Esophagus muscularis mucosa (tissue), 4 donors: ENCODE measurements around the gene METAP2. TPM values are rescaled to one million over a fixed set of nuclear protein-coding genes. Genes with fewer than 3 reads are reported as not detected.

Experiments used
- DNase-seq: peaks from one replicate; pipeline ENCODE4 v3.0.0-alpha.2; 2017; ENCODE audit errors: extremely low spot score
- H3K27ac ChIP-seq, 4 donors: fragments of 200-600 bp; sonication (generic); replicated peaks in 1 of 4; 1 replicate in 3 of 4; 2 replicates in 1 of 4; pipeline ENCODE4 v1.5.1; 2016 to 2019; ENCODE audit warnings: mild to moderate bottlenecking in 1 of 4
- H3K27me3 ChIP-seq, 4 donors: fragments of 200-600 bp; sonication (generic); one replicate each; pipeline versions ENCODE4 v1.5.1 to v1.6.0; 2016 to 2019
- H3K36me3 ChIP-seq, 4 donors: fragments of 200-600 bp; sonication (generic); one replicate each; pipeline ENCODE4 v1.5.1; 2016 to 2019
- H3K4me1 ChIP-seq, 4 donors: fragments of 200-600 bp; sonication (generic); one replicate each; pipeline ENCODE4 v1.5.1; 2016 to 2019
- H3K4me3 ChIP-seq, 4 donors: fragments of 200-600 bp; sonication (generic); 1 replicate in 2 of 4; 2 replicates in 2 of 4; pipeline ENCODE4 v1.5.1; 2016 to 2019; ENCODE audit warnings: mild to moderate bottlenecking in 4 of 4, moderate library complexity in 1 of 4
- H3K9me3 ChIP-seq, 4 donors: fragments of 200-600 bp; sonication (generic); 1 replicate in 3 of 4; 2 replicates in 1 of 4; pipeline ENCODE4 v1.5.1; 2016 to 2019
- EP300 ChIP-seq: sonication (generic); formaldehyde crosslinking; IDR thresholded peaks from one replicate; pipeline ENCODE4 v1.6.1; 2017; ENCODE audit warnings: antibody characterized with exemption
- POLR2A ChIP-seq: fragments of 450-650 bp; IDR thresholded peaks from one replicate; pipeline ENCODE4 v1.6.1; 2017; ENCODE audit warnings: antibody characterized with exemption, moderate library complexity, mild to moderate bottlenecking, low read depth
- POLR2AphosphoS5 ChIP-seq, 2 donors: sonication (generic); formaldehyde crosslinking; IDR thresholded peaks; one replicate each; pipeline ENCODE4 v1.6.1; 2017; ENCODE audit warnings: antibody characterized with exemption in 2 of 2
- WGBS: methylation state at CpG from one replicate; pipeline ENCODE4 v1.1.5; 2018; 5-methylcytosine and 5-hydroxymethylcytosine counted together
- intact Hi-C: fragments of 100-400 bp; cut with DNase I; formaldehyde crosslinking; loops from one replicate; pipeline ENCODE4 v1.15.1; 2023
- total RNA-seq, 4 donors: library from RNA; depleted of rRNA; stranded (reverse); fragments of >200 nt; gene quantifications; one replicate each; pipeline versions ENCODE4 v1.1.0 to v1.2.1, GENCODE V29; 2016
- TF ChIP-seq, protein P1 (sequence below), 3 experiments: fragments of 200-600 bp in 2 of 3; fragments of 450-650 bp in 1 of 3; sonication (generic) in 2 of 3; IDR thresholded peaks; one replicate each; pipeline ENCODE4 v1.5.1; 2017 to 2019; ENCODE audit warnings: antibody characterized with exemption in 3 of 3, mild to moderate bottlenecking in 2 of 3, moderate library complexity in 1 of 3

The METAP2 gene
- total RNA-seq, 4 donors from 2014 or later = 52.6 to 76.2 (median 69.7) TPM

GRCh38 chr12:95547522-95548055, 73.6 kb downstream of the METAP2 start:
- Histone ChIP-seq H3K9me3 (peaks cover 0 to 3% (median 0%) of the 10 kb centered on the region in 4 donors), H3K27ac (peak overlapping the region; percentile 84 to 93 (median 88)), H3K36me3 (peaks cover 0 to 3% (median 0%) of the 10 kb centered on the region in 4 donors), H3K4me1 (peaks cover 0 to 20% (median 9%) of the 10 kb centered on the region in 4 donors), H3K27me3 (no peaks in the 10 kb centered on the region), H3K4me3 (peak overlapping the region; percentile 77 to 99 (median 94))
- WGBS = 42% methylated on average over 9 of the region's 9 CpGs
- intact Hi-C loops = no loop called here
- TF ChIP-seq POLR2A (no peak), POLR2AphosphoS5 (IDR thresholded peaks at IDR 0.05) (no peak)
- no peak for DNase-seq

DNA sequence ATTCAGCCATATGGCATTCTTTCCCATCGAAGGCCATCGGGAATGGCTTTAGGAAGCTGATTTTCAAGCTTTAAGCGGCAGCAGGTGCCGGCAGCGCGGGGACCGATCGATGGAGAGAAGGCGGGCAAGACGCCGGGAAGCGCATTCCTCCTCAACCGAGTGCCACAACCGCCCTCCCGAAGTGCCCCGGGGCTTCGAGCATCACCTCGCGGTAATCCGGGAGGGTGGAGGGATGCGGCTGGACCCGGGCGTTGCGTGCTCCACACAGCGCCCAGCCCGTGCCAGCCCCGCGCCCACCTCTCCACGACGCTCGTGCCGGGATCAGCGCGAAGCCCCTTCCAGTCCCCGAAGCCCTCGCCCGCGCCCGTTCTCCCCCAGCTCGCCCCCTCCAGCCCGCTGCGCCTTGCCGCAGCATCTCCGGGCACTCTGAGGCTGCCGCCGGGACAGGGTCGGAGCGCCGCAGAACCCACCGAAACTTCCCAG, 74.1 kb downstream of the METAP2 start:
- TF ChIP-seq, protein P1, sequence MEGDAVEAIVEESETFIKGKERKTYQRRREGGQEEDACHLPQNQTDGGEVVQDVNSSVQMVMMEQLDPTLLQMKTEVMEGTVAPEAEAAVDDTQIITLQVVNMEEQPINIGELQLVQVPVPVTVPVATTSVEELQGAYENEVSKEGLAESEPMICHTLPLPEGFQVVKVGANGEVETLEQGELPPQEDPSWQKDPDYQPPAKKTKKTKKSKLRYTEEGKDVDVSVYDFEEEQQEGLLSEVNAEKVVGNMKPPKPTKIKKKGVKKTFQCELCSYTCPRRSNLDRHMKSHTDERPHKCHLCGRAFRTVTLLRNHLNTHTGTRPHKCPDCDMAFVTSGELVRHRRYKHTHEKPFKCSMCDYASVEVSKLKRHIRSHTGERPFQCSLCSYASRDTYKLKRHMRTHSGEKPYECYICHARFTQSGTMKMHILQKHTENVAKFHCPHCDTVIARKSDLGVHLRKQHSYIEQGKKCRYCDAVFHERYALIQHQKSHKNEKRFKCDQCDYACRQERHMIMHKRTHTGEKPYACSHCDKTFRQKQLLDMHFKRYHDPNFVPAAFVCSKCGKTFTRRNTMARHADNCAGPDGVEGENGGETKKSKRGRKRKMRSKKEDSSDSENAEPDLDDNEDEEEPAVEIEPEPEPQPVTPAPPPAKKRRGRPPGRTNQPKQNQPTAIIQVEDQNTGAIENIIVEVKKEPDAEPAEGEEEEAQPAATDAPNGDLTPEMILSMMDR (IDR thresholded peaks at IDR 0.05) = no peak
- TF ChIP-seq EP300 (no peak), POLR2AphosphoS5 (IDR thresholded peaks at IDR 0.05) (no peak)
- Histone ChIP-seq H3K4me3 (peak overlapping the region; percentile 77 to 99 (median 94)), H3K4me1 (peaks cover 0 to 20% (median 9%) of the 10 kb centered on the region in 4 donors), H3K27ac (peak overlapping the region; percentile 84 to 93 (median 88)), H3K27me3 (no peaks in the 10 kb centered on the region), H3K36me3 (peaks cover 0 to 3% (median 0%) of the 10 kb centered on the region in 4 donors), H3K9me3 (peaks cover 0 to 3% (median 0%) of the 10 kb centered on the region in 4 donors)
- intact Hi-C loops = no loop called here
- 6% methylated on average over 2 of the region's 50 CpGs for WGBS
- no peak for DNase-seq

GRCh38 chr12:95548539-95549391, 74.8 kb downstream of the METAP2 start:
- peak overlapping the region; percentile 77 to 99 (median 94) for H3K4me3 ChIP-seq
- peak overlapping the region; percentile 84 to 93 (median 88) for H3K27ac ChIP-seq
- peaks cover 0 to 3% (median 0%) of the 10 kb centered on the region in 4 donors for H3K36me3 ChIP-seq
- DNase-seq = no peak
- H3K9me3 ChIP-seq = peaks cover 0 to 3% (median 0%) of the 10 kb centered on the region in 4 donors
- no peaks in the 10 kb centered on the region for H3K27me3 ChIP-seq
- TF ChIP-seq POLR2AphosphoS5 (IDR thresholded peaks at IDR 0.05) (peak in 1 of 2 donors; percentile 80), EP300 (no peak)
- H3K4me1 ChIP-seq = peaks cover 0 to 20% (median 9%) of the 10 kb centered on the region in 4 donors
- intact Hi-C loops = no loop called here
- WGBS = 15% methylated on average over 29 of the region's 98 CpGs

DNA sequence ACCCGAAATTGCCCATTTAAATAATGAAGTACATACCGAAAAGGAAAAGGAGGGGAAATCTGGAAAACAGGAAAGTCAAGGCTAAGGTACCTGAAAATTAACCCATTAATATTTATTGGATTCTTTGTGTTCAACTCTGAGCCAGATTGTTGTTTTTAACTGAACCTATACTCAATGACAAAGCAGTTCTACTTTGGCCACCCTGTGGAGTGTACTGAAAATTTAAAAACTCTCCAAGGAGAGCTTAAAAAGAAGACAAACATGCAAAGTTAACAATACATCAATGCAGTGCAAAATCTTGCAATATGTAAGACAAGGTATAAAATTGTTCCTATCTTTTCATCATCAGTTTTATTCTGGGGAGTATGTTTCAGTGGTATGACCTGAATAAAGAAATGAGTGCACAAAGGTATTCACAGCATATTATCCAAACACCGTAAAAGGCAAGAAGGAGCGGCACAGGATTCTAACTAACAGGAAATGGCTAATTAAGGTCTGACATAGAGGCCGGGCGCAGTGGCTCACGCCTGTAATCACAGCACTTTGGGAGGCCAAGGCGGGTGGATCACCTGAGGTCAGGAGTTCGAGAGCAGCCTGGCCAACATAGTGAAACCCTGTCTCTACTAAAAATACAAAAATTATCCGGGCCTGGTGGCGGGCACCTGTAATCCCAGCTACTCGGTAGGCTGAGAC, 75.6 kb downstream of the METAP2 start:
- peak overlapping the region; percentile 77 to 99 (median 94) for H3K4me3 ChIP-seq
- H3K4me1 ChIP-seq = peaks cover 0 to 20% (median 9%) of the 10 kb centered on the region in 4 donors
- DNase-seq = no peak
- WGBS = 76% methylated on average over 12 of the region's 12 CpGs
- TF ChIP-seq POLR2AphosphoS5 (IDR thresholded peaks at IDR 0.05) (no peak), POLR2A (no peak), EP300 (no peak)
- TF ChIP-seq, protein P1 (IDR thresholded peaks at IDR 0.05) = no peak
- intact Hi-C loops = no loop called here
- H3K27me3 ChIP-seq = no peaks in the 10 kb centered on the region
- H3K36me3 ChIP-seq = peaks cover 0 to 3% (median 0%) of the 10 kb centered on the region in 4 donors
- peaks cover 0 to 3% (median 0%) of the 10 kb centered on the region in 4 donors for H3K9me3 ChIP-seq
- H3K27ac ChIP-seq = peak overlapping the region in 2 of 4 donors; percentile 84 to 93

- Histone ChIP-seq H3K4me1 (peaks cover 0 to 20% (median 9%) of the 10 kb centered on the region in 4 donors), H3K27ac (no peak within 1 kb of the TSS), H3K27me3 (no peaks in the 10 kb centered on the region), H3K36me3 (peaks cover 0 to 3% (median 0%) of the 10 kb centered on the region in 4 donors), H3K9me3 (peaks cover 0 to 3% (median 0%) of the 10 kb centered on the region in 4 donors), H3K4me3 (no peak within 1 kb of the TSS)
- DNase-seq = no peak
- TF ChIP-seq POLR2A = no peak
- TF ChIP-seq, protein P1 (IDR thresholded peaks at IDR 0.05) = no peak
- TF ChIP-seq POLR2AphosphoS5 (IDR thresholded peaks at IDR 0.05) = no peak
- no peak for TF ChIP-seq EP300
- intact Hi-C loops = no loop called here
- WGBS = 69% methylated on average over 6 of the region's 9 CpGs
Measured at GRCh38 chr12:95551305-95551704, 77.4 kb downstream of the METAP2 start, which contains the start of gene USP44. Gene USP44 (minus strand): TSS chr12:95551476. CDS start chr12:95534256, 17,220 bp downstream.
